Fibroblast of the aortic adventitia (primary cell): ENCODE data around the gene IRF7. TPM values are rescaled to one million over a fixed set of nuclear protein-coding genes. Genes with fewer than 3 reads are reported as not detected.

Experiments
- DNase-seq: peaks from one replicate; pipeline ENCODE4 v3.0.0-alpha.2; 2010; ENCODE audit warnings: low read depth
- H3K4me3 ChIP-seq: 2 replicates; pipeline ENCODE4 v1.5.1; 2011; ENCODE audit warnings: low read depth, mild to moderate bottlenecking, control low read depth, low read length, moderate library complexity
- CTCF ChIP-seq: IDR thresholded peaks from 2 replicates; pipeline ENCODE4 v1.5.1; 2011; ENCODE audit warnings: mild to moderate bottlenecking, low read length, control low read depth, inconsistent platforms; ENCODE audit not compliant: insufficient read depth
- total RNA-seq: library from RNA; depleted of rRNA; stranded (reverse); fragments of >200 nt; gene quantifications from 2 replicates; pipeline ENCODE4 v1.2.3, GENCODE V29; 2012; ENCODE audit warnings: low replicate concordance

The IRF7 gene
- total RNA-seq, 1 donor: 6.8 TPM

- no peak for TF ChIP-seq CTCF
- DNase-seq: no peak
- H3K4me3 ChIP-seq: no peak overlapping the region
These were observed 35.7 kb downstream of the IRF7 start for GRCh38 chr11:579830-580601.

DNA sequence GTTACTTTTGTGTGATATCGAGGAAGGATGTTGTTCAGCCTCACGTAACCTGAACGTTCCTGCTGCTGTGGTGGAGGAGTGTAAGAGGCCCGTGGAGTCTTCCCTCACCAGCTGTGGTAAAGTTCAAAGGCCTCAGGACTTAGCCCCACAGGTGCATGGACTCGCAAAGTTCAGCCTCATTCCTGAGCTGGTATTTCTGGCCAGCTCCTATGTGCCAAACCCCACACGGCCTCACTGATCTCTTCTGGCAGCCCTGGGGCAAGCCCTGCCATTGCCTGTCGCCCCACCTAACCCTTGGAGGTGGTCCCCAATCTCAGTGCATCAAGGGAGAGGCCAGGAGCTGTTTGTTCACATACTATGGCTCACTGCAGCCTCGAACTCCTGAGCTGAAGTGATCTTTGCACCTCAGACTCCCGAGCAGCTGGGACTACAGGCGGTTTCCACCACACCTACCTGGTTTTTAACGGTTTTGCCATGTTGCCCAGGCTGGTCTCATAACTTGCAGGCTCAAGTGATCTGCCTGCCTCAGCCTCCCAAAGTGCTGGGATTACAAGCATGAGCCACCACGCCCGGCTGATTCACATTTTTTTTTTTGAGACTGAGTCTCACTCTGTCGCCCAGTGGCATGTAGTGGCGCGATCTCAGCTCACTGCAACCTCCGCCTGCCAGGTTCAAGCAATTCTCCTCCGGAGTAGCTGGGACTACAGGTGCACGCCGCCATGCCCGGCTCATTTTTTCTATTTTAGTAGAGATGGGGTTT, 37.3 kb downstream of the IRF7 start:
- H3K4me3 ChIP-seq: peak overlapping the region; percentile 98
- DNase-seq: no peak
- no peak for TF ChIP-seq CTCF

DNA sequence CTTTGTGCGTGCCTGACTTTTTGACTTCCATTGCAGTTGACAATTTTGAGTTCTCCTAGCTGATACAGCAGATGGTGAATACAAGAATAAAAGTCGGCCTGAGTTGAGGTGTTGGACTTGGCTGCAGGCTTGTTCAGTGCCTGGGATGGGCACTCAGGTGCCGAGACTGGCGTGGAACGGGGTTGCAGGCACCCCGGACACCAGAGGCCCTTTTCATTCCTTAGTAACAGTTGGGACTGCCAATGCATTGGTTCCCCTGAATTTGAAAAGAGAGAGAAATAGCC, 38.2 kb downstream of the IRF7 start:
- DNase-seq: no peak
- no peak for TF ChIP-seq CTCF
- H3K4me3 ChIP-seq: peak overlapping the region; percentile 98

GRCh38 chr11:576811-577610, 38.7 kb downstream of the IRF7 start:
- no peak for DNase-seq

DNA sequence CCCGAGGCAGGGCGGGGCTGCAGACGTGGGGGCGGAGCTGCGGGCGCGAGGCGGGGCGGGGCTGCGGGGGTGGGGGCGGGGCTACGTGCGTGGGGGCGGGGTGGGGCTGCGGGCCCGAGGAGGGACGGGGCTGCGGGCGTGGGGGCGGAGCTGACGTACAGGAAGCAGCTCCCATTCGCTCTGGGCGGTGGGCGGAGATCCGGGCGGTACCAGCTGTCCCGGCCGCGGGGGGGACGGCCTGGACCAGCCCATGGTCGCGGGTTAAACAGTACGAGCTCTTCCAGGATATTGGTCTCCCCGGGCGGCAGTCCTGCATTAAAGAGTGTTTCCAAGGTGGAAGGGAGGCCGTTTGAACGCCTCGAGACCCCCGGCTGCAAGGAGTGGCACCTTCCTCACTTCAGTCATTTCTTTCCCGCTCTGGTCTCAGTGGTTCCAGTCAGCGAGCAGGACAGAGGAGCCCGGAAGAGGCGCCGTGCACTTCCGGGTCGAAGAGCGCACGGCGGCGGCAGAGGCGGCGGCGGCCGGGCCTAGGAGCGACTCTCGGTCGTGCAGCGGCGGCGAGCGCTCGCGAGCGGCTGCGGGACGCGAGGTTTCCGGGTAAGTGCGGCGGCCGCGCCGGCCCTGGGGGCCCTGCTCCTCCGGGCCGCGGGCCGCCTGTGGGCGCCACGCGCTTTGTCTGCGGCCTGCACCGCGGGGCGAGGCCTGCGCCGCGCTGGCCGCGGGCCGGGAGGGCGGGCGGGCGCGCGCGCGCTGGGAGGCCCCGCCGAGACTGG, 39.6 kb downstream of the IRF7 start, which contains the start of gene PHRF1:
TSS of gene PHRF1 (plus strand) at position 475 of the 773 bp plus-strand sequence. CDS start 5,043 bp downstream, outside the sequence.
- TF ChIP-seq CTCF: no peak
- DNase-seq: peak; percentile 95
- peak within 1 kb of the TSS; percentile 98 for H3K4me3 ChIP-seq

More at GRCh38 chr11:576811-577610, 38.7 kb downstream of the IRF7 start:
- H3K4me3 ChIP-seq: peak overlapping the region; percentile 98
- TF ChIP-seq CTCF: no peak
